Suppressor macrophage treated with lipopolysaccharide for 1 hour (primary cell): ENCODE data around the gene RPS17.
"Not testable (repeated sequence)": the region's sequence is repeated elsewhere in the genome, so short reads cannot be mapped to it uniquely, and the experiment has no call there.

Experiments
- DNase-seq, 3 donors: peaks; one replicate each; pipeline ENCODE4 v3.0.0-alpha.2; 2020 to 2022

The RPS17 gene

GRCh38 chr15:82545478-82545877 lies 5.2 kb upstream of the RPS17 start:
- no peak for DNase-seq

DNA sequence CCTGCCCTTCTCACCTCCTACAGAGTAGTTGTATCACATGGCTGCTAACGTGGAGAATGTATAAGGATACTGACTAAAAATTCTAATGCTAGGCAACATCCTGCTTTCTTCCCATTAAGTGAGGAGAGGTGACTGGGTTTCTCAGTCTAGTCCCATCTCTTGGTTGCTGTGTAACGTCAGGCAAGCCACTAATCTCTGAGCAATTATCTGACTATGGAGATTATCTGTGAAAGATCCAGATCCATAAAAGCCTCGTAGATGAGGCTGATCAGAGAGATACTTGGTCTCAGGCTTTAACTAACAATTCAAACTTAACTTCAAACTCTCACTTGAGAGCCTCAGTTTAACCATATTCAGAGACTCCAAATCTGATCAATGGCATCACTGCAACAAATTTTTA lies 4.7 kb upstream of the RPS17 start:
- no peak for DNase-seq

- no peak for DNase-seq
These were observed 4.2 kb upstream of the RPS17 start for GRCh38 chr15:82544431-82544830.

GRCh38 chr15:82543160-82543559 lies 2.9 kb upstream of the RPS17 start:
- DNase-seq, result peak; percentile 61 to 69 (median 66)

GRCh38 chr15:82540984-82541431 lies 751 bp upstream of the RPS17 start:
- DNase-seq, result peak in 1 of 3 donors; percentile 4

- peak in 1 of 3 donors; percentile 46 for DNase-seq
These were observed 584 bp downstream of the RPS17 start for GRCh38 chr15:82539691-82540054.

DNA sequence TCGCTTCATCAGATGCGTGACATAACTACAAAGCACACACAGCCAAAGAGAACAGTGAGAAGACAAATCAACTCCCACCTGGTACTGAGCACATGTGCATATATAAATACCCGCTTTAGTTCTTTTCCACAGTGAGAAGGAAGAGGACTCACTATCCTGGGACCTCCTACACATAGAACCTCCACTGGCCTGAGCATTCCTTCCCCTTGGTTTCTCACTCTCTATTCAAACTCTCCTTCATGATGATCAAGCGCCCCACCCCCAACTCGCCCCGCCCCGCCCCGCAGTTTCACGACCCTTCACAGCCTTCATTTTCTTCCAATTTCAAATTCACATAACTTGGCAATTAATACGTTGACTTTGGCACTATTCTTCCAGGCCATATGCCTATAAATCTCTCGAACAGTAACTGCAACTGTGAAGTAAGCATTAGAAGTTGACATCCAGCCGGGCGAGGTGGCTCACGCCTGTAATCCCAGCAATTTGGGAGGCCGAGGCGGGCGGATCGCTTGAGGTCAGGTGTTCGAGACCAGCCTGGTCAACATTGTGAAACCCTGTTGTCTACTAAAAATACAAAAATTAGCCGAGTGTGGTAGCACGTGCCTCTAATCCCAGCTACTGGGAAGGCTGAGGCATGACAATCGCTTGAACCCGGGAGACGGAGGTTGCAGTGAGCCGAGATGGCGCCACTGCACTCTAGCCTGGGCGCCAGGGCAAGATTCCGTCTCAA lies 1.1 kb downstream of the RPS17 start:
- peak in 2 of 3 donors; percentile 4 to 7 for DNase-seq

- DNase-seq, result no peak
These were observed 2.8 kb downstream of the RPS17 start for GRCh38 chr15:82537351-82537908.

- no peak for DNase-seq
These were observed 3.6 kb downstream of the RPS17 start for GRCh38 chr15:82536409-82537350.

DNA sequence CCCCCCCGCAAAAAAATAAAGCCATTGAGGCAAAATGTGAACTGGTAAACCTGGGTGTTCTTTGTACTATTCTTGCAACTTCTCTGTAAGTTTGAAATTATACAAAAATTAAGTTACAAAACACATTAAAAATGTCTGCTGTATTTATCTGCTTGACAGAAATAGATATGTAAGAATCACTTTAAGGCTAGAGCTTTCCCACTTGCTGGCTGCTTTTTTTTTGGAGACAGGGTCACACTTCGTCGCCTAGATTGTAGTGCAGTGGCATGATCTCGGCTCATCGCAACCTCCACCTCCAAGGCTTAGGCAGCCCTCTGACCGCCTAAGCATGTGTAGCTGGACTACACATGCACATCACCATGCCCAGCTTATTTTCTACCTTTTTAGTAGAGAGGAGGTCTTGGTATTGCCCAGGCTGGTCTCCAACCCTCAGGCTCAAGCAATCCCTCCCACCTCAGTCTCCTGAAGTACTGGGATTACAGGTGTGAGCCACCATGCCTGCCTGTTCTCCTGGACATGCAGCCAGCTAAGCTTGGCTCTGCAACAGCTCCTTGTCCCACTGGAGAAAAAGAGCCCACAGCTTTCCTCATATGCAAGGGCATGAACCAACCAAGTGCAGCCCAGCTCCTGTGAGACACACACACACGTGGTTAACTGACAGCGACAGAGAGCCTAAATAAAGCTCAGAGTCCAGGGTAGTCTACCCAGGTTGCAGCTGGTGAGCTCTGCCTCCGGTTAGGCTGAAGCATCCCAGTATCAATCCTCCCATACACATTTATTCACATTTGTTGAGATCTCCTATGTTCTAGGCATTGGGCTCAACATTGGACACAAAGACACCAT lies 4.5 kb downstream of the RPS17 start:
- DNase-seq, result no peak

- DNase-seq, result not testable (repeated sequence)
These were observed 5.1 kb downstream of the RPS17 start for GRCh38 chr15:82535151-82535550.

DNA sequence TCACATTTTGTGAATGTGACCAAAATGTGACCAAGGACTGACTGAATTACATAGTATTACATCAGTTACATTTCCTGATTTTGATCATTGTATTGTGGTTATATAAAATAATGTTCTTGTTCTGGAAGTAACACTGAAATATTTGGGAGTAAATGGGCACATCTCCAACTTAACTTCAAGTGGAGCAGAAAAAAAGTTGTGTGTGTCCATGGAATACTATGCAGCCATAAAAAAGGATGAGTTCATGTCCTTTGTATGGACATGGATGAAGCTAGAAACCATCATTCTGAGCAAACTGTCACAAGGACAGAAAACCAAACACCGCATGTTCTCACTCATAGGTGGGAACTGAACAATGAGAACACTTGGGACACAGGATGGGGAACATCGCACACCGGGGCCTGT lies 5.8 kb downstream of the RPS17 start:
- DNase-seq, result not testable (repeated sequence)

DNA sequence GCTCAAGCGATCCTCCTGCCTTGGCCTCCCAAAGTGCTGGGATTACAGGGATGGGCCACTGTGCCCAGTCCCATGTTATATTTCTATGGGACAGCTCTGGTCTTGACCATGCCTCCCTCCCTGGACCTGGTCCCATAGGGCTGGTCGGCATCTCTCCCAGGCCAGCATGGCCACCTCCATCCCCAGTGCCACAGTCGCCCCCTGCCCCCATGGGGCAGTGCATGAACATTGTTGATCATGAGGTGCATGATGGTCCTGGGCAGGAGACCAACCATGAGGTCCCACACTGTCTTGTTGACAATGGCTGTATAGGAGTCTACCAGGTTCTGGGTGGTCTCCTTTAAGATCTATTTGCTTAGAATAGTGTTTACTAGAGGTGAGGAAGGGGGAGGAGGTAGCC lies 6.5 kb downstream of the RPS17 start:
- no peak for DNase-seq

GRCh38 chr15:82532991-82533481 lies 7.2 kb downstream of the RPS17 start:
- no peak for DNase-seq

DNA sequence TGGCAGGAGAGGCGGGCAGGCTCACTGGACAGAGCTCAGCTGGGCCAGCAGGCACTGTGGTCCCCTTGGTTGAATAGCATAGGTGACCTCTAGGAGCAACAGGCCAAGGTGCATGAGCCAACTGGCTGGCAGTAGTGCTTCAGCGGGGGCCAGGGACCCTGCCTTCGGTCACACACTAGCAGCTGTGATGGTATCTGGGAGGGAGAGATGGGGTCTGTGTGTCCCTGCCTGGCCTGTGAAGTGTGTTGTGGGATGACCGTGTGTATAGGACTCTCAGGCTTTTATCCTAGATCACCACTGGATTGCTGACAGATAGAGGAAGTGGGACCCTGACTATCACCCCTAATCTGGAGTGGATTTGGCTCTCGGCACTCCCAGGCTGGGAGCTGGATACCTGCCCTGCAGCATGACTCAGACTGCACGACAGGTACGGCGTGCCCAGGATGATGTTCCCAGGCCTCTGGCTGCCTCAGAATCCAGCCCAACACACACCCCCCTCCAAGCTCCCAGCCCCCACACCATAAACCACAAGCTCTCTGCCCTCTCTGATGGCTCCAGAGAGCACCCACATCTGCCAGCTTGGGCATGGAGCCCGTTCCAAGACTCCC lies 7.8 kb downstream of the RPS17 start:
- no peak for DNase-seq

DNA sequence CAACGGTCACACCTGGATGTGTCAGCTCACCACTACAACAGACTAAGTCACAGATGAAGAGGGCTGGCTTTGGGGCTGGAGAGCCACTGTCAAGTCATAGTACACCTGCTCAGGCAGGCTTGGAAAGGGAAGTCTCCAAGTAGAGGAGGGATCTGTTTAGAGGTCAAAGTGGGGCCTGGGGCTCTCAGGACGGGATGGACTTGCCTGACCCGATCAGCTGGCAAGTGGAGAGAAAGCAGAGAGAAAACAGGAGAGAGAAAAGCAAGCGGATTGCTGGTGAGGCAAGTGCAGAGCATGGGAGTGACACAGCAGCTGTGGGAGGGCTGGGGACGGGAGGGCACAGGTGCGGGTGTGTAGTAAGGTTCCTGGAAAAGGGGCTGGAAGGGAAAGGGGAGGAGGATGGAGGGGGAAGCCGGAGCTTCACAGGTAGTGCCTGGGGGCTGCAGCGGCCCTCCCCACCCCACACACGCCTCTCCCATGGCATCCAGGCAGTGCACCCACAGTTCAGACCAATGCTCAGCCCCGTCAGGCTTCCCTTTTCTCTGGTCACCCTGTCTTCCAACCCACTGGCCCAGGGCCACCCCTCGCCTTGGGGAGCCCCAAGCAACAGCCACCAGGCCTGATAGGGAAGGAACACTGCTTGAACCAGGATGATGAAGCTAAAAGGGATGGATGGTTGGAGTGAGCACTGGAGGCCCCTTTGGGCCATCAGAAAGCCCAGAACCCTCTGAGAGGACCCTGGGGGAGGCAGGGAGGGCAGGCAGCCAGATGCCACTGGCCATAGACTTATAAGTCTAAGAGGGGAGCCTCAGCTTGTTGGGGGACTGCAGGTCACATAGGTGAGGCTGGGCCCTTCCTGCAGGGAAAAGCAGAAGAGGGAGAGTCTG lies 8.5 kb downstream of the RPS17 start:
- no peak for DNase-seq

DNA sequence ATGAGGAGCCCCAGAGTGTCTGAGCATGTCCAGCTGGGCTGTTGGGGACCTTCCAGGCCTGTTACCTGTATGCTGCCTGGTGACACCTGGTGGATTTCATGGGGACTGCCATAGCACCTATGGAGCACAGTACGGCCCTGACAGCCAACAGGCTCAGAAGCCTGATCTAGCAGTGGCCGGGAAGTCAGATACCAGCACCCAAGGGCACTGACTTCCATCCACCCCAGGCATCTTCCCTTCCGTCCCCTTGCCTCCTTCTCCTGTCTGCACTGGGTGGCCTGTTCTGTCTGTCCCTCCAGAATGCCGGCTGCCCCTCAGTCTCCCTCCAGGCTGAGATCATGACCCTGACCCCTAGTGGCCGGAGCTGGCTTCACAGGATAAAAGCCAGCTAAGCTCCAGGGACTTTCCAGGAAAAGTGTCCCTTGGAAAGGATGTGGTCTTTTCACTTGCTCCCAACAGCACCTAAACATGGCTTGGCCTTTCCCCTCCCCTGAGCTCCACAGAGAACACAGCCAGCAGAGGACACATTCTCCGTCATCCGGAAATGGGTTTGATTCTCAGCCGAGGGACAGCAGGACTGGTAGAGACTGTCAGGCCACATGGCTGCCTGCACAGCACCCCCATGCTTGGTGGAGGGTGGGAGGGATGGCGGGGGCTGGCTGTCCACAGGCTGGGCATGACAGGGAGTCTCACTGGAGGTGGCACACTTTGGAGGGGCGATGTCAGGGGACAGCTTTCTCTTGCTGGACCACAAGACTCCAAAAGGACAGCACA lies 9.5 kb downstream of the RPS17 start:
- DNase-seq, result peak; percentile 67 to 79 (median 69)

DNA sequence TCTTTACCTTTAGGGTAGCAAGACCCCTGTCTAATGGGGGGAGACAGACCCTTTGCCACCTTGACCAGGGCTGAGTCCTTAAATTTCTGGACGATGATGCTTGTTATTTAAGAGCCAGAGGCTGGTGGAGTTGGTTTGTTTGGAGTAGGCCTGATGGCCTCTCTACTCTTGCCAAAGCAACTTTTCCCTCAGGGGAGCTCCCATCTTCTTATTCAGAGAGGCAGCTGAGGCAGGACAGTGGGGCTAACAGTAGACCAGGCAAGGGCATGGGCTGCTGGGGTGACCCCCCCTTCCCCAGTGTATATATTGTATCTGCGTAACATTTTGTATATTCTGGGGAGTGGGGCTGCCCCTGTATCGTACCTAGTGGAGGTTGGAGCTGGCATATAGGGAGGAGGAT lies 10.3 kb downstream of the RPS17 start:
- no peak for DNase-seq

- DNase-seq, result not testable (repeated sequence)
These were observed 26.7 kb downstream of the RPS17 start for GRCh38 chr15:82513587-82513986.

DNA sequence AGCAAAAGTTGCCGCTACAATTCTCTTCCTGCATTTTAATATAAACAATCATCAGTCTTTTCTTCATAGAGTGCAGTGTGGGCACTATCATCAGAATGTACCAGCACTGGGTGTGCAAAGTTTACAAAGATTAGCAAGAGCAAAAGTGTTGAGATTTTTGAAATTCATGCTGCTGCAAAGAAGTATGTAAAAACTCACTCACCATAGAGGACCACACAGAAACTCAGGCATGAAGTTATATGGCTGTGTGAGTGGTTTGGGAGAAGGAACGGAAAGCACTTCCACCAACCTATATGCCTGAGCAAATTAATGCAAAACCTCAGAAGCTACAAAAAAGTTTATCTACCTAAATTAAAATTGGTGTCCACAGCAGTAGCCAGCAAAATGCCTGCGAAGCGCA lies 32.6 kb downstream of the RPS17 start:
- not testable (repeated sequence) for DNase-seq
